Right lobe of liver (tissue), 4 donors: ENCODE results near the gene RAB39B.

Experiments
- POLR2A ChIP-seq: fragments of 450-650 bp; IDR thresholded peaks from one replicate; pipeline ENCODE4 v1.6.1; 2017; ENCODE audit warnings: antibody characterized with exemption, mild to moderate bottlenecking
- TF ChIP-seq, protein P1 (sequence below), 4 donors: fragments of 200-600 bp in 3 of 4; fragments of 450-650 bp in 1 of 4; IDR thresholded peaks; one replicate each; pipeline versions ENCODE4 v1.5.1 to v1.8.0; 2016 to 2022; ENCODE audit warnings: antibody characterized with exemption in 4 of 4, mild to moderate bottlenecking in 2 of 4
- donor health status: DM: no; HTN: no; CAD: no.
- donor health status: DM: no; HTN: no; CAD: no.
- donor health status: DM: no; HTN: yes; CAD: no.

DNA sequence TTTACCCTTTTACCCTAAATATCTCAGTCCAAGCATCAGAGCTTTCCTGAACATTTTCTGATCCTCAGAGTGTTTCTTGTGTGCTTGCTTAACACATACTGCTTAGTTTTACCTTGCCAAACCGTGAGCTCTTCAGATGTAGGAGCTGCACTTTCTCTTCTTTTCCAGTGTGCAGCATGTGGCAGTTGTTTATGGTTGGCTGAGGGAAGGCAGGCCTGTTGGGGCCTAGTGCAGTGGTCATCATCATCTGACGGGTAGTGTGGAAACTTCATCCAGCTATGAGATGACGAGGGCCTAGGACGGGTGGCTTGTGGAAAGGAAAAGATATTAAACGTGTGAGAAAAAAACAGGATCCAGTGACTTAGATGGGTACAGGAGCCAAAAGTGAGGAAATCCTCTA is 26.6 kb downstream of the RAB39B start:
- TF ChIP-seq POLR2A = no peak
- TF ChIP-seq, protein P1, sequence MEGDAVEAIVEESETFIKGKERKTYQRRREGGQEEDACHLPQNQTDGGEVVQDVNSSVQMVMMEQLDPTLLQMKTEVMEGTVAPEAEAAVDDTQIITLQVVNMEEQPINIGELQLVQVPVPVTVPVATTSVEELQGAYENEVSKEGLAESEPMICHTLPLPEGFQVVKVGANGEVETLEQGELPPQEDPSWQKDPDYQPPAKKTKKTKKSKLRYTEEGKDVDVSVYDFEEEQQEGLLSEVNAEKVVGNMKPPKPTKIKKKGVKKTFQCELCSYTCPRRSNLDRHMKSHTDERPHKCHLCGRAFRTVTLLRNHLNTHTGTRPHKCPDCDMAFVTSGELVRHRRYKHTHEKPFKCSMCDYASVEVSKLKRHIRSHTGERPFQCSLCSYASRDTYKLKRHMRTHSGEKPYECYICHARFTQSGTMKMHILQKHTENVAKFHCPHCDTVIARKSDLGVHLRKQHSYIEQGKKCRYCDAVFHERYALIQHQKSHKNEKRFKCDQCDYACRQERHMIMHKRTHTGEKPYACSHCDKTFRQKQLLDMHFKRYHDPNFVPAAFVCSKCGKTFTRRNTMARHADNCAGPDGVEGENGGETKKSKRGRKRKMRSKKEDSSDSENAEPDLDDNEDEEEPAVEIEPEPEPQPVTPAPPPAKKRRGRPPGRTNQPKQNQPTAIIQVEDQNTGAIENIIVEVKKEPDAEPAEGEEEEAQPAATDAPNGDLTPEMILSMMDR (IDR thresholded peaks at IDR 0.05) = no peak
